Neural progenitor cell (in vitro differentiated cells): ENCODE results near the gene CTSW.
"Not testable (repeated sequence)": the region's sequence is repeated elsewhere in the genome, so short reads cannot be mapped to it uniquely, and the experiment has no call there.

Source experiments
- CTCF ChIP-seq: fragments of 200-600 bp; sonication (generic); IDR thresholded peaks from 2 replicates; pipeline ENCODE4 v1.5.1; 2017; ENCODE audit warnings: antibody characterized with exemption, mild to moderate bottlenecking
- EZH2 ChIP-seq: fragments of 200-600 bp; sonication (generic); IDR thresholded peaks from 2 replicates; pipeline ENCODE4 v1.6.1; 2017; ENCODE audit warnings: antibody characterized with exemption, mild to moderate bottlenecking, moderate library complexity

GRCh38 chr11:65848693-65849092, 30.9 kb upstream of the CTSW start:
- TF ChIP-seq CTCF, EZH2: not testable (repeated sequence)
